Naive thymus-derived CD8-positive, alpha-beta T cell (primary cell): Measurements from ENCODE around the gene SIRT1. TPM values are rescaled to one million over a fixed set of nuclear protein-coding genes. Genes with fewer than 3 reads are reported as not detected.
A peak's percentile ranks its signal among the peaks of the same experiment; 100 is the strongest.

ENCODE experiments used
- ATAC-seq, 2 donors: fragments of 150-1000 bp; cut with Tn5 transposase in 1 of 2; sonication (Bioruptor Pico), chemical (Tn5 transposase) in 1 of 2; 1 replicate in 1 of 2; 2 replicates in 1 of 2; pipeline ENCODE4 v1.10.0; 2021; ENCODE audit warnings: mild to moderate bottlenecking in 2 of 2, moderate library complexity in 2 of 2
- POLR2A ChIA-PET: fragments of 350-600 bp; sonication (Branson Sonifier 250); formaldehyde crosslinking; loops from one replicate; lab custom pipeline; 2021; ENCODE audit warnings: antibody characterized with exemption; lab: Charles Lee
- DNase-seq, 10 donors: peaks; one replicate each; pipeline versions ENCODE4 v3.0.0 to v3.0.0-alpha.2; 2020 to 2022
- H3K27ac Mint-ChIP-seq, 10 donors: one replicate each; pipeline ENCODE4 v1.8.0; 2020 to 2022; ENCODE audit warnings: mild to moderate bottlenecking in 10 of 10, mixed read lengths in 10 of 10, moderate library complexity in 4 of 10, inconsistent platforms in 1 of 10
- H3K27me3 Mint-ChIP-seq, 5 donors: one replicate each; pipeline ENCODE4 v1.8.0; 2021 to 2022; ENCODE audit warnings: mixed read lengths in 5 of 5
- H3K36me3 Mint-ChIP-seq, 3 donors: one replicate each; pipeline ENCODE4 v1.8.0; 2020 to 2022; ENCODE audit warnings: mixed read lengths in 3 of 3, mild to moderate bottlenecking in 2 of 3, inconsistent platforms in 1 of 3
- H3K4me1 Mint-ChIP-seq, 4 donors: one replicate each; pipeline ENCODE4 v1.8.0; 2021 to 2022; ENCODE audit warnings: mixed read lengths in 4 of 4
- H3K4me3 Mint-ChIP-seq, 10 donors: one replicate each; pipeline ENCODE4 v1.8.0; 2020 to 2022; ENCODE audit warnings: mild to moderate bottlenecking in 10 of 10, mixed read lengths in 10 of 10, moderate library complexity in 6 of 10, inconsistent platforms in 1 of 10
- H3K9me3 Mint-ChIP-seq, 9 donors: one replicate each; pipeline ENCODE4 v1.8.0; 2020 to 2022; ENCODE audit warnings: mixed read lengths in 9 of 9, mild to moderate bottlenecking in 3 of 9, inconsistent platforms in 1 of 9, moderate library complexity in 1 of 9
- polyA plus RNA-seq, 3 donors: library from polyadenylated mRNA; unstranded; fragments of 300-500 nt; fragmentation: Illumina TruSeq; gene quantifications; one replicate each; pipeline ENCODE4 v1.2.3, GENCODE V29; 2021
- total RNA-seq, 8 experiments: library from RNA in 2 of 8; stranded (reverse) in 2 of 8; gene quantifications; one replicate each; pipeline ENCODE4 v1.2.3 and lab custom pipeline; 2021 to 2026

The SIRT1 gene
- total and polyA plus RNA-seq, 5 experiments from 2014 or later = 10.2 to 60.9 (median 18.7) TPM

DNA sequence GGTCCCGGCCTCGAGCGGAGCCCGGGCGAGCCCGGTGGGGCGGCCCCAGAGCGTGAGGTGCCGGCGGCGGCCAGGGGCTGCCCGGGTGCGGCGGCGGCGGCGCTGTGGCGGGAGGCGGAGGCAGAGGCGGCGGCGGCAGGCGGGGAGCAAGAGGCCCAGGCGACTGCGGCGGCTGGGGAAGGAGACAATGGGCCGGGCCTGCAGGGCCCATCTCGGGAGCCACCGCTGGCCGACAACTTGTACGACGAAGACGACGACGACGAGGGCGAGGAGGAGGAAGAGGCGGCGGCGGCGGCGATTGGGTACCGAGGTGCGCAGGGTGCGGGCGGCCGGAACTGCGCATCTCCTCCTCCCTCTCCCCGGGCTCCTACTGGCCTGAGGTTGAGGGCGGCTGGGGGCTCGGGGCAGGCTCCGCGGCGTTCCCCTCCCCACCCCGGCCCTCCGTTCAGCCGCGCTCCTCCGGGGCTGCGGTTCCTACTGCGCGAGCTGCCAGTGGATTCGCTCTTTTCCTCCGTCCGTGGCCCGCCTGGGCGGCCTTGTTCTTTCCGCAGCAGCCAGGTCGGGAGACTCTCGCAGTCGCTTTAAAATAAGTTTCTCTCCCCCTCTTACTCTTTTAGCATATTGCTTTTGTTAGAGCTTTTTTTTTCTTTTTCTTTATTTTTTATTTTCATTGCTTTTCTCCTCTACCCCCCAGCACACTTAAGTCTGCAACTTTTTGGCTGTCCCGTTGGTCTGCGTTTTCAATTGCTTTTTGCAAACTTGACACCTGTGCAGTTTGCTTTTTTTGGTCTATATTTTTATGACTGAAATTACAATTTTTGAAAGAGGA lies 600 bp downstream of the SIRT1 start:
- peak overlapping the region; percentile 92 to 98 (median 96) for H3K27ac Mint-ChIP-seq
- peaks cover 19 to 48% (median 39%) of the 10 kb centered on the region in 4 donors for H3K4me1 Mint-ChIP-seq
- peak; percentile 70 to 90 (median 76) for DNase-seq
- no peaks in the 10 kb centered on the region for H3K27me3 Mint-ChIP-seq
- H3K4me3 Mint-ChIP-seq = peak overlapping the region; percentile 90 to 98 (median 94)
- POLR2A ChIA-PET = interaction anchor here (0.6 to 3.5 kb wide), 18 partner anchors 9 to 1717 kb away, joined by 3 to 32 read pairs (median 4); partner anchors contain the start of genes DDX50, HERC4, HNRNPH3 and PBLD
- H3K9me3 Mint-ChIP-seq = no peaks in the 10 kb centered on the region
- H3K36me3 Mint-ChIP-seq = peaks cover 0 to 34% (median 15%) of the 10 kb centered on the region in 3 donors
- peak; percentile 70 to 73 for ATAC-seq

DNA sequence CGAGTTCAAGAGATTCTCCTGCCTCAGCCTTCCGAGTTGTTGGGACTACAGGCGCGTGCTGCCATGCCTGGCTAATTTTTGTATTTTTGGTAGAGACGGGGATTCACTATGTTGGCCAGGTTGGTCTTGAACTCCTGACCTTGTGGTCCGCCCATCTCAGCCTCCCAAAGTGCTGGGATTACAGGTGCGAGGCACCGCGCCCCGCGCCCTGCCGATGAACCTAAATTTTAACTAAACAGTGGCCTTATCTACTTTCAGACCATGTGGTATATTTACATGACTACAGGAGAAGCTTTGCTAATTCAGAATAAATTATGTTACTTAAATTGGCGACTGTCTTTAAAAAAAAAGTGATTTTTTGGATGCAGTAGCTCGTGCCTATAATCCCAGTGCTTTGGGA lies 9.2 kb downstream of the SIRT1 start:
- Mint-ChIP-seq H3K27ac (peak overlapping the region in 2 of 10 donors; percentile 13 to 15), H3K36me3 (peaks cover 5 to 90% (median 21%) of the 10 kb centered on the region in 3 donors), H3K4me1 (peaks cover 11 to 41% (median 28%) of the 10 kb centered on the region in 4 donors), H3K4me3 (no peak overlapping the region), H3K27me3 (no peaks in the 10 kb centered on the region), H3K9me3 (no peaks in the 10 kb centered on the region)
- DNase-seq = no peak
- POLR2A ChIA-PET = interaction anchor here (1.2 to 1.3 kb wide), 2 partner anchors 8 to 10 kb away, joined by 4 to 5 read pairs; partner anchors contain the start of gene SIRT1
- no peak for ATAC-seq

GRCh38 chr10:67903581-67903980 lies 19.1 kb downstream of the SIRT1 start:
- DNase-seq = no peak
- Mint-ChIP-seq H3K4me1 (peaks cover 7 to 38% (median 24%) of the 10 kb centered on the region in 4 donors), H3K27ac (peak overlapping the region in 1 of 10 donors; percentile 47), H3K9me3 (no peaks in the 10 kb centered on the region), H3K4me3 (no peak overlapping the region), H3K36me3 (peaks cover 5 to 92% (median 30%) of the 10 kb centered on the region in 3 donors), H3K27me3 (no peaks in the 10 kb centered on the region)
- ATAC-seq = no peak
- POLR2A ChIA-PET = no interaction called here

DNA sequence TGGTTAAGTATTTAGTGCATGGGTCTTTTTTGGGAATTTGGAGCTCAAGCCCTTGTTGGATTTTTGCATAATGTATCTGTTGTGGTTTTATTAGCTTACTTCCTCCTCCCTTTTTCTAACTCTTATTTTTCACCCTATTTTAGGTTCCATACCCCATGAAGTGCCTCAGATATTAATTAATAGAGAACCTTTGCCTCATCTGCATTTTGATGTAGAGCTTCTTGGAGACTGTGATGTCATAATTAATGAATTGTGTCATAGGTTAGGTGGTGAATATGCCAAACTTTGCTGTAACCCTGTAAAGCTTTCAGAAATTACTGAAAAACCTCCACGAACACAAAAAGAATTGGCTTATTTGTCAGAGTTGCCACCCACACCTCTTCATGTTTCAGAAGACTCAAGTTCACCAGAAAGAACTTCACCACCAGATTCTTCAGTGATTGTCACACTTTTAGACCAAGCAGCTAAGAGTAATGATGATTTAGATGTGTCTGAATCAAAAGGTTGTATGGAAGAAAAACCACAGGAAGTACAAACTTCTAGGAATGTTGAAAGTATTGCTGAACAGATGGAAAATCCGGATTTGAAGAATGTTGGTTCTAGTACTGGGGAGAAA lies 28.0 kb downstream of the SIRT1 start:
- Mint-ChIP-seq H3K9me3 (no peaks in the 10 kb centered on the region), H3K27ac (peak overlapping the region in 8 of 10 donors; percentile 33 to 80 (median 54)), H3K36me3 (peaks cover 9 to 91% (median 36%) of the 10 kb centered on the region in 3 donors), H3K27me3 (no peaks in the 10 kb centered on the region), H3K4me3 (no peak overlapping the region), H3K4me1 (peaks cover 13 to 30% (median 24%) of the 10 kb centered on the region in 4 donors)
- DNase-seq = no peak
- no peak for ATAC-seq
- POLR2A ChIA-PET = interaction anchor here (1.5 kb wide), 1 partner anchor 27 kb away, joined by 3 read pairs; no protein-coding TSS in a partner anchor

DNA sequence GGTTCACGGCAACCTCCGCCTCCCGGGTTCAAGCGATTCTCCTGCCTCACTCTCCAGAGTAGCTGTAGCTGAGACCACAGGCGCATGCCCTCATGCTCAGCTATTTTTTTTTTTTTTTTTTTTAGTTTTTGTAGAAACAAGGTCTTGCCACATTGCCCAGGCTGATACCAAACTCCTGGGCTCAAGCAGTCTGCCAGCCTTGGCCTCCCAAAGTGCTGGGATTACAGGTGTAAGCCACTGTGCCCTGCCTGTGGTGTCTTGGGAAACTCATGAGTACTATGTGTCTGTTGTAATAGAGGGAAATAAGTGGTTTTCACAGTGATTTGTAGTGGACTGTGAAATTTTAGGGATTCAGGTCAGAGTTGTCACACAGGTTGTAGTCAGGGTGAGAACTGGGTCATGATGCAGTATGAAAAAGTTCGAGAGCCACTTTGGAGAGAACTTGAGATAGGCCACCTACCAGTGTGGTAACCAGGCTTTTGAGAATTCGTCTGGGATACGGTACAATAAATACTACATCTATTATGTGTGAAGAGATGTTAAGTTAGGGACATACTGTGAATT lies 30.4 kb downstream of the SIRT1 start:
- H3K36me3 Mint-ChIP-seq = peaks cover 0 to 79% (median 20%) of the 10 kb centered on the region in 3 donors
- H3K27me3 Mint-ChIP-seq = no peaks in the 10 kb centered on the region
- POLR2A ChIA-PET = interaction anchor here (0.6 kb wide), 1 partner anchor 418 kb away, joined by 5 read pairs; the partner anchor contains the start of gene PBLD
- ATAC-seq (no peak), DNase-seq (no peak)
- H3K27ac Mint-ChIP-seq = peak overlapping the region in 7 of 10 donors; percentile 9 to 84 (median 69)
- H3K4me1 Mint-ChIP-seq = peaks cover 14 to 35% (median 20%) of the 10 kb centered on the region in 4 donors
- H3K9me3 Mint-ChIP-seq = no peaks in the 10 kb centered on the region
- H3K4me3 Mint-ChIP-seq = no peak overlapping the region

DNA sequence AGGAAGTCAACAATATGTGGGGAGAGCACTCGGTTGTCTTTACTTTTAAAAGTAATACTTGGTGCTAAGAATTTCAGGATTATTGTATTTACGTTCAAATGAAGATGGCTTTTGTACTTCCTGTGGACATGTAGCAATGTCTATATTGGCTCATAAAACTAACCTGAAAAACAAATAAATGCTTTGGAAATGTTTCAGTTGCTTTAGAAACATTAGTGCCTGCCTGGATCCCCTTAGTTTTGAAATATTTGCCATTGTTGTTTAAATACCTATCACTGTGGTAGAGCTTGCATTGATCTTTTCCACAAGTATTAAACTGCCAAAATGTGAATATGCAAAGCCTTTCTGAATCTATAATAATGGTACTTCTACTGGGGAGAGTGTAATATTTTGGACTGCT lies 32.7 kb downstream of the SIRT1 start:
- Mint-ChIP-seq H3K36me3 (peaks cover 0 to 67% (median 15%) of the 10 kb centered on the region in 3 donors), H3K4me1 (peaks cover 14 to 33% (median 17%) of the 10 kb centered on the region in 4 donors), H3K27me3 (no peaks in the 10 kb centered on the region), H3K27ac (peak overlapping the region in 7 of 10 donors; percentile 12 to 41 (median 15)), H3K9me3 (no peaks in the 10 kb centered on the region), H3K4me3 (no peak overlapping the region)
- ATAC-seq (no peak), DNase-seq (no peak)
- POLR2A ChIA-PET = no interaction called here

GRCh38 chr10:67917679-67918078 lies 33.2 kb downstream of the SIRT1 start:
- H3K4me3 Mint-ChIP-seq = no peak overlapping the region
- H3K9me3 Mint-ChIP-seq = no peaks in the 10 kb centered on the region
- H3K36me3 Mint-ChIP-seq = peaks cover 0 to 62% (median 11%) of the 10 kb centered on the region in 3 donors
- no peaks in the 10 kb centered on the region for H3K27me3 Mint-ChIP-seq
- peak overlapping the region in 3 of 10 donors; percentile 11 to 51 (median 36) for H3K27ac Mint-ChIP-seq
- POLR2A ChIA-PET = no interaction called here
- no peak for DNase-seq
- no peak for ATAC-seq
- H3K4me1 Mint-ChIP-seq = peaks cover 12 to 28% (median 14%) of the 10 kb centered on the region in 4 donors

DNA sequence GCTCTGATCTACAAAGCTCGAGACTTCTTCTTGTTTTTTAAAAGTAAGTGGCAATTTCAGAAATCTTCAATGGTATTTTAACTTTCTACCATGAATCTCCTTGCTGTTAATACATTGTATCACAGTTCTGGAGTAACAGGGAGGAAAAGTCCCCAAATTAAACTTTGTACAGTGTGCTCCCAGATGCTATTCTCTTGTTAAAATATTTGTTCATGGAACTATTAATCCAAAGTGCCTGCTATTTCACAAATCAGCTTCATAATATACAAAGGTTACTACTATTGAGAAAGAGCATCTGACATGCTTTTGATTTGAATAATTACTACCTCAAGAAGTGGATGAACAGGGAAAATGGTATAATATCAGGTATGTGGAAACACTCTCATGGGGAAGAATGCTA lies 36.6 kb downstream of the SIRT1 start:
- ATAC-seq (no peak), DNase-seq (no peak)
- H3K27ac Mint-ChIP-seq = peak overlapping the region in 5 of 10 donors; percentile 13 to 66 (median 32)
- H3K9me3 Mint-ChIP-seq = no peaks in the 10 kb centered on the region
- peaks cover 0 to 59% (median 7%) of the 10 kb centered on the region in 3 donors for H3K36me3 Mint-ChIP-seq
- no peaks in the 10 kb centered on the region for H3K27me3 Mint-ChIP-seq
- no peak overlapping the region for H3K4me3 Mint-ChIP-seq
- POLR2A ChIA-PET = interaction anchor here (1.4 kb wide), 1 partner anchor 36 kb away, joined by 3 read pairs; no protein-coding TSS in a partner anchor
- H3K4me1 Mint-ChIP-seq = peaks cover 3 to 10% (median 6%) of the 10 kb centered on the region in 4 donors

DNA sequence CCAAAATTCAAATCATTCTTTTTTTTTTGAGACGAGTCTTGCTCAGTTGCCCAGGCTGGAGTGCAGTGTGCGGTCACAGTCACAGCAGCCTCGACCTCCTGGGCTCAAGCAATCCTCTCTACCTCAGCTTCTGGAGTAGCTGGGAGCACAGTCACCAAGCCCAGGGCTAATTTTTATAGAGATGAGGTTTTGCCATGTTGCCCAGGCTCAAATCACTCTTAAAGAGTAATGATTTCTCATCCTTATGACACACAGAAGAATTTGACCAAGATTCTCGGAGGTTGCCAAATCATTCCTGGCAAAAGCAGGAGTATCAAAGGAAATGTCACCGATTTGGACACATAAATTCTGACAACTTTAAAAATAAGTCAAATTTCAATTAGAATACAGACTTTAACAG lies 39.1 kb downstream of the SIRT1 start:
- Mint-ChIP-seq H3K36me3 (peaks cover 0 to 62% (median 10%) of the 10 kb centered on the region in 3 donors), H3K27me3 (no peaks in the 10 kb centered on the region), H3K27ac (peak overlapping the region in 1 of 10 donors; percentile 25), H3K4me1 (peaks cover 0 to 3% (median under 1%) of the 10 kb centered on the region in 4 donors), H3K9me3 (no peaks in the 10 kb centered on the region), H3K4me3 (no peak overlapping the region)
- ATAC-seq (no peak), DNase-seq (no peak)
- POLR2A ChIA-PET = no interaction called here

DNA sequence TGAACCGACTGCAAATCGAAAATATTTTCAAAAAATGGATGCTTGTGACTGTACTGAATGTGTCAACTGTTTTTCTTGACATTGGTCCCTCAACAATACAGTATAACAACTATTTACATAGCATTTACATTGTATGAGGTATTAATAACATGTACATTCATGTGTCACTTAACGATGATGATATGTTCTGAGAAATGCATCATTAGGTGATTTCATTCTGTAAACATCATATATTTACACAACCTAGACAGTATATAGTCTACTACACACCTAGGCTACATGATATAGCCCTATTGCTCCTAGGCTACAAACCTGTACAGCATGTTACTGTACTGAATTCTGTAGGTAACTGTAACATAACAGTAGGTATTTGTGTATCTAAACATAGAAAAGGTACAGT lies 39.7 kb downstream of the SIRT1 start:
- Mint-ChIP-seq H3K4me3 (no peak overlapping the region), H3K4me1 (peaks cover 0 to 3% (median 0%) of the 10 kb centered on the region in 4 donors), H3K36me3 (peaks cover 0 to 64% (median 10%) of the 10 kb centered on the region in 3 donors), H3K27me3 (no peaks in the 10 kb centered on the region), H3K9me3 (no peaks in the 10 kb centered on the region), H3K27ac (no peak overlapping the region)
- DNase-seq = no peak
- POLR2A ChIA-PET = no interaction called here
- ATAC-seq = no peak

- Mint-ChIP-seq H3K27me3 (no peaks in the 10 kb centered on the region), H3K4me1 (peaks cover 0 to 2% (median 0%) of the 10 kb centered on the region in 4 donors), H3K4me3 (no peak overlapping the region), H3K9me3 (no peaks in the 10 kb centered on the region), H3K27ac (peak overlapping the region in 3 of 10 donors; percentile 40 to 74 (median 40)), H3K36me3 (peaks cover 0 to 70% (median 10%) of the 10 kb centered on the region in 3 donors)
- no peak for DNase-seq
- POLR2A ChIA-PET = no interaction called here
- ATAC-seq = no peak
Observed at GRCh38 chr10:67925449-67926005, 41.1 kb downstream of the SIRT1 start.

GRCh38 chr10:67926951-67927350 lies 42.5 kb downstream of the SIRT1 start:
- Mint-ChIP-seq H3K27ac (peak overlapping the region in 2 of 10 donors; percentile 38 to 41), H3K9me3 (no peaks in the 10 kb centered on the region)

More at GRCh38 chr10:67926951-67927350, 42.5 kb downstream of the SIRT1 start:
- DNase-seq = no peak
- H3K36me3 Mint-ChIP-seq = peaks cover 0 to 75% (median 10%) of the 10 kb centered on the region in 3 donors
- no peaks in the 10 kb centered on the region for H3K27me3 Mint-ChIP-seq
- no peak overlapping the region for H3K4me3 Mint-ChIP-seq
- POLR2A ChIA-PET = no interaction called here
- peaks cover 0 to 2% (median 0%) of the 10 kb centered on the region in 4 donors for H3K4me1 Mint-ChIP-seq
- no peak for ATAC-seq
